Measurements from ENCODE around the gene IL31.

Gene IL31

DNA sequence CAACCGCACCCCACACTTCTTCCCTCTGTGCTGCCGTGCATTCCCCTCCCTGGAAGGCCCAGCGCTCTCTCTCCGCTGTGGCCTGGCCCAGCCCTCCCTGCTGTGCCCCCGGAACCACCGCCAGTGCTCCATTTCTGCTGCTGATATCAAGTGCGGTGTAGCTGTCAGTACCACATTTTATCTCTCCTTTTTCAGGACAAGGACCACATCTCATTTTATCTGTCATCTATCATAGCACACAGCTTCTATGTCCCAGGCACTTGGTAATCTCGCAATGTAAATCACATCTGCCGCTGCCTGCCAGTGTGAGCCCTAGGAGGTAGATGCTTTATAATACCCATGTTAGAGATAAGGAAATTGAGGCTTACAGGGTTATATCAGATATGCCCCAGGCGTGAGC is 18.3 kb downstream of the IL31 start:
- DNase-seq (ENCODE audit: low spot score): no peak

DNA sequence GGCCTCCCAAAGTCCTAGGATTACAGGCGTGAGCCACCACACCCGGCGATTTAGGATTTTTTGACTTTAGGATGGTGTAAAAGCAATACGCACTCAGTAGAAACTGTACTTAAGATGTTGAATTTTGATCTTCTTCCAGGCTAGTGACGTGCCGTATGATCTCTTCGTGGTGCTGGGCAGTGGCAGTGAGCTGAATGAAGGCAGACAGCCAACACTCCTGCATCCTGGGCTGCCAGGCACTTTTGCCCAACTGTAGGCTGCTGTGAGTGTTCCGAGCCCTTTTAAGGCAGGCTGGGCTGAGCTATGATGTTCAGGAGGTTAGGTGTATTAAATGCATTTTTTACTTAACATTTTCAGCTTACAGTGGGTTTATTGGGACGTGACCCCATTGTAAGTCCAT is 21.3 kb downstream of the IL31 start:
- DNase-seq (ENCODE audit: low spot score): no peak

DNA sequence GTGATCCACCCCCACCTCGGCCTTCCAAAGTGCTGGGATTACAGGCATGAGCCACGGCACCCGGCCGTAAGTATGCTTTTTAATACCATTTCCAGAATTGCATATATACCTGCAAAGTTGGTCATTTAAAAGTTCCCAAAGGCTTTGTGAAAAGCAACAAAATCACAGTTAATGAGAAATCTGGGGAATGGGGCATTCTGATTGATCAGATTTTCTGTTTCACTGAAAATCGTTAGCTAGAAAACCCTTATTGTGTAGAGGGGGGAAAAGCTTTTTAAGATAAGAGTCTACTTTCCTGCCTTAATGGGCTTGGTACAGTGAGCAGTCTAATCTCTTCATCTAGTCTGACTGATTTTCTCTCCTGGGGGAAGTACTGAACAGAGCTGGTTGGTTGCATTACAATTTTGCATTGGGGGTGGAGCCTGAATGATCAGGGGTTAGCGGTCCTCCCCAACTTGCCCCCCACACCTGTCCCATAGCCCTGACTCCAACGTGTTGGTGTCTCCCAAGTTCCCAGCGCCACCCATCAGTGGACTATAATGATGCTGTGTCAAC is 23.8 kb downstream of the IL31 start:
- no peak for DNase-seq (ENCODE audit: low spot score)

DNA sequence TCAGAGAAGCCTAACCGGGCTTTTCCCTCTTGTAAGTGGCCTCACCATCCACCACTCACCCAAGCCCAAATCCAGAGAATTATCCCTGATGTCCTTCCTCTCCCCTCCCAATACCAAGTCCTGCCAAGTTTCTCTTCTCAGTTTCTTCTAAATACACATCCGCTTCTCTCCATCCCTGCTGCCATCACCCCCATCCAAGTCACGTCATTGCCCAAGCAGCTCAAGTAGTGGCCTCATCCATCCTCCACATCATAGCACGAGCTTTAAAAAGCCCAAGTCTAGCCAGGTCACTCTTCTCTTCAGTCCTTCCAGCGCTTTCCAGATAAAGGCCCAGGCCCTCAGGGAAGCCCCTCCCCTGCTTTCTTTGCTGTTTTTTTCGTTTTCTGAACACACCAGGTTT is 25.4 kb downstream of the IL31 start:
- no peak for DNase-seq (ENCODE audit: low spot score)

DNA sequence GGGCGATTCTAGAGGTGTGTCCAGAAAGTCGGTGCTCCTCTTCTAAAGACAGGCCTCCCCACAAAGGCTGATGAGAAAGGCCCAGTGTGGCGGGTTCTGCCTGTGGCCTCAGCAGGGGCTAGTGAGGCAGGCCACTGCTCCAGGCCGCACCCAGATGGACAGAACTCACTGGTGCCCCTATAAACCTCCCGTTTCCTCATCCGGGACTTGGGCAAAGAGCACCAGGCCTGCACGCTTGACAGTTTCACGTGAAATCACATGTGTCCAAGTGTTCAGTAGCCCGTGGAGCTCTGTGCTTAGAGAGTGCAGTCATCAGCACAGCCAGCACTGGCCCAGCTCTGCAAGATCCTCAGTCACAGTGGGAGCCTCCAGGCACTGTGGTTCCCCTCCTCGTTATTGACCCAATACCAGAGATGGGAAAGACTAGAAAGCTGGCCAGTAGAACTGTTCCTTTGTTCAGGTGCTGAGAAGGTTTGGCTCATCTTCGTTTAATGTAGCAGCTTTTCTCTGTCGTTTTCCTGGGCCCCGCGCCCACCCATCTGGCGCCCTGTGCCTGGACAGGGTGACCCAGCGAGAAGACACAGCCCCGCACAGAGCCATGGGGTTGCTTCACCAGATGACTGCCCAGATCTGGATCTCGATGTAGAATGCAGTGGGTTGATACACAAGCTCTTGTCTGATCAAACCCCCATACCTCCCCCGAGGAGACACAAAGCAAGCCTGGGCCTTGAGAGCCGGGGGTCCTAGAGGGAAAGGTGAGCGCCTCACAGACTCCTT is 26.3 kb downstream of the IL31 start:
- DNase-seq (ENCODE audit: low spot score): no peak

DNA sequence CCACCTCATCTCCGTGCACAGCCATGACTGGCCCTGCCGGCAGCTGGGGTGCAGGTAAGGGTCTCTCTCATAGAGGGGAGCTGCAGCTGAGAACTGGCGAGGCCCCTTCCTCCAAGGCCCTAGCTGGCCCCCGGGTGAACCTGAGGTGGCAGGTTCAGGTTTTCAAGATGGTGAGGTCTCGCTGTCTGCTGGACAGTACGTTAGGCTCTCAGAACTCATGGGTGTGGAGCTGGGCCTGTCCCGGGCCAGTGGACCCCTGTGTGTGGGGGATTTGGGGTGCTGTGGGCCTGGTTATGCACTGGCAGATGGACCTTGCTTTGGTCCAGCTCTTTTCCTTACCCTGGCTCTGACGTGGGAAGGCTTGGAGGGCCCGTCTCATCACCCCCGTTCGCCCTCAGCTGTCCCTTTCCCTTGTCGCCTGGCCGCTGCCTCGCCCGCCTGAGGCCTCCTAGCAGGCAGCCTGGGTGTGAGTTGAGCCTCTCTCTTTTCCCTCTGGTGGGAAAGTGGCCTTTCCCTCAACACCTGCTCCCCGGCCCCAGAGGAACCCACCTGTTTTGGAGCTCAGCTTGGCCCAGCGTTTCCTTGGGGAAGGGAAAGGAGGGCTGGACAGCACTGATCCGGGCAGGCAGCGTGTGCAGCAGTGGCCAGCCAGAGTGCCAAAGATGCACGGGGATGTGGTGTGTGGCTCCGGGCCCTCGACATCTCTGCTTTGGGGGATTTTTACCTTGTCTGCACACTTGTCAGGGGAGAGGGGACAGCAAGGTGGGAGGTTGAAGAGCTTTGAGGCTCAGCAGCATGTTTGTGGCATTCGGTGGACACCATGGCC is 28.3 kb downstream of the IL31 start:
- no peak for DNase-seq (ENCODE audit: low spot score)

DNA sequence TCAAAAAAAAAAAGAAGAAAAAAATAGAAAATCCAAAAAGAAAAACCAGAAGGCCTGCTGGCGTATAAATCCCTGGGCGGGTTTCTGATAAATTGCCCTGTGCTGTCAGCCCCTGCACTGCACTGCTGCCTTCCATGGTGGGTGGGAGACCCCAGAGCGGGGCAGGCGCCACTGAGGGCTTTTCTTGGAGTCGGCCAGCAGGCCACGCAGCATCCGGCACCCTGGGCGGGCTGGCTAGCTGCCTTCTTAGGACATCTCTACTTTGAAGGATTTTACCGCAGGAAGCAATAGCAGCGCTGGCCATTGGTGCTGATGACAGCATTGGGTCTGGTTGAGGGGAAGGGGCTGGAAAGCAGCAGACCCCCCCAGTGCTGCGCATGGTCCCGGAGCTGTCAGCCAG is 29.1 kb downstream of the IL31 start:
- no peak for DNase-seq (ENCODE audit: low spot score)

DNA sequence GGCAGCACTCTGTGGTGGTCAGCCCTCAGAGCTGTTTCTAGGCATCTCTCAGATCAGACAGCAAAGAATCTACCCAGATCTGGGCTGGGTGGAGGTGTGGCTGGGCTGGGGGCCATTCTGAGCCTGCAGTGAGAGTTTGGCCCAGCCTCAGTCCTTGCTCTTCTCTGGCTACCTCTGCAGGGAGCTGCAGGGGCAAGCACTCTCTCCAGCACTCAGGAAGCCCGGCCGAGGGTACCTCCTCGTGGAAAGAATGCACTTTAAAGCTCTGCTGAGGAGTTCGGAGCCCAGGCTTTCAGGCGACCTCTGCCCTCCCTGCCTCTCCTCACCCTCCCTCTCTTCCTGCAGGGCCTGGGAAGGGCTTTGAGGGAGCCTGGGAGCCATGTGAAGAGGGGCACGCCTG is 31.2 kb downstream of the IL31 start:
- no peak for DNase-seq (ENCODE audit: low spot score)

DNA sequence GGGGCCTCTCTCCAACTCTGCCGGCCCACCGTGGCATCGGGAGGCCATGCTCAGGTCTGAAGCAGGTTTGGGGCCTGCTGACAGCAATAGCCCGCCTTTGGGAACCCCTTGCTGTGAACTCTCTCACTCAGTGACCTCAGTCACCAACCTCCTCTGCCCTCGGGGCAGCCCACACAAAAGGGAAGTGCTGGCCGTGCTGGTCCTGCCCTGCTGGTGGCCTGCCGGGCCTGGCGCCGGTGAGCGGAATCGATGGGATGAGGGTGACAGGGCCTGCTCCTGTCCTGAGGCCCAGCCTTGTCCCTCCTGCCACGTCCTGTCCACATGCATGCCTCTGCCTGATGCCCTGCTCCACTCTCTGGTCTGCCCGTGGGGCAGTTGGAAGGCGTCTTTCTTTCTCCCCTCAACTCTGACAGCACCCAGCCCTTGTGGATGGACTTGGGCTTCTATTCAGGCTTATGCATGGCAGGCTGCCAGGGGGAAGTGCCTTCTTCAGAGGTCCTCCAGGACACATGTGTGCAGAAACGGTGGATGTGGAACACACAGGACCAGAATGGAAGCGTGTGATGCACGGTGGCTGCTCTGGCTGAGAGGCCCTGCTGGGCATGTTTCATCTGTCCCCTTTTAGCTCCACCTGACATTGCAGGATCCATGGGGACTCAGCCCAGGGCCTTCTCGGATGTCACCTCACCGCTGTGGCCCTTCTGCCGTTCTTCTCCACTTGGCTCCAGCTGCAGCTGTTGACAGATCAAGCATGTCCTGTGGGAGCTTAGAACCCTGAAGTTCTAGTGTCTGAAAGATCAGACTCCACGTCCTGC is 31.9 kb downstream of the IL31 start:
- no peak for DNase-seq (ENCODE audit: low spot score)

DNA sequence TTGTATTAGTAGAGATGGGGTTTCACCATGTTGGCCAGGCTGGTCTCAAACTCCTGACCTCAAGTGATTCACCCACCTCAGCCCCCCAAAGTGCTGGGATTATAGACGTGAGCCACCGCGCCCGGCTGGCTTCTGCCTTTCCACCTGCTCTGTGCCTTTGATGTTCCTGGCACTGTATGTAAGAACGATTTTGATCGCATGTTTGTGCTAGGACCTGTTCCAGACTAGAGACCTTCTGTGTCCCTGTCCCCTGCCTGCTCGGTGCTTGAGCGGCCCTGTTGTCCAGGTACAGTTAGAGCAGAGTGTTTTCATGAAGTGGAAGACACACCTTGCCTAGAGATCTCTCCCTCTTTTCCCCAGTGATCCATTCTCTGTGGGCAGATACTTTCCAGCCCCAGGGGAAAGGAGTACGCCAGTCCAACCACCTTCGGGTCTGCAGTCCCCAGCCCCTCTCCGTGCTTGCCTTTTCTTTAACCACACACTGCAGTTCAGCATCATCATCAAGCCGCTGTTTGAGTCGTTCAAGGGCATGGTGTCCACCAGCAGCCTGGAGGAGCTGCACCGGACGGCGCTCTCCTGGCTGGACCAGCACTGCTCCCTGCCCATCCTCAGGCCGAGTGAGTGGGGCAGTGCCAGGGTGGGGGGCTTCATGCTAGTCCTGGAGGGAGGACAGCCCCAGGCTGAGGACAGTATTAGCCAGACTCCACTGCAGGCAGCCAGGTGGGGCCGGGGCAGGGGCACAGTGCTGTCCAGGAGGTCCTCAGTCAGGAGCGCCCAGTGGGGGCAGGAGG is 33.4 kb downstream of the IL31 start:
- no peak for DNase-seq (ENCODE audit: low spot score)

DNA sequence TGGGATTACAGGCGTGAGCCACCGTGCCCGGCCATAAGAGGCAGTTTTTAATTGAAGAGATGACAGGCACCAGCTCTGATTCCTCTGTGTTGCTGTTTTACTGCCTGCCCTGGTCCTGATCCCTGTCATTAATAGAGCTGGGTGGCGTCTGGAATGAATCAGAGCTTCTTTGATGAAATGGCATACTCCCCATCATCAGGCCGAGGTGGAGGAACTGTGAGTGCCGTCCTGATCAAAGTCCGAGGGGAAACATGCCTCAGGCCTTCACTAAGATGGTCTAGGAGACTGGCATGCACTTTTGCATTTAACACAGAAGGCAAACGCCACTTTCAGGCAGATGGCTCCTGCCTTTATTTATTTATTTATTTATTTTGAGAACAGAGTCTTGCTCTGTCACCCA is 34.1 kb downstream of the IL31 start:
- no peak for DNase-seq (ENCODE audit: low spot score)

DNA sequence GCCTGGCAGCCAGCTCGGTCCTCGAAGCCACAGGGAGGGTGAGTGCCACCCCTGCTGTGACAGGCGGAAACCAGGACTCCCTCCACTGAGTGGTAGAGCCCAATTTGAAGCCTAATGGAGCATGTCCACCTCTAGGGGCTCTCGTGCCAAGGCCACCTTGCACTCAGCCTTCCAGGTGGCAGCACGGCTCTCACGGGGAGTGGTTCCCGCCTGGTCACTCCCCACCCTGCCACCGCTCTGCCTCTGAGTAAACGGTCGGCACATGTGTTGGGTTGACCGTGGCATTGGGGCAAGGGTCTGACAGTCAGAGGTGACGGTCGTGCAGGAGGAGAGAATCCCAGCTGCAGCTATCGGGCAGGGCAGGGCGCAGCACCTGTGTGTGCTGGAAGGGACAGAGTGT is 34.8 kb downstream of the IL31 start:
- DNase-seq (ENCODE audit: low spot score): no peak

DNA sequence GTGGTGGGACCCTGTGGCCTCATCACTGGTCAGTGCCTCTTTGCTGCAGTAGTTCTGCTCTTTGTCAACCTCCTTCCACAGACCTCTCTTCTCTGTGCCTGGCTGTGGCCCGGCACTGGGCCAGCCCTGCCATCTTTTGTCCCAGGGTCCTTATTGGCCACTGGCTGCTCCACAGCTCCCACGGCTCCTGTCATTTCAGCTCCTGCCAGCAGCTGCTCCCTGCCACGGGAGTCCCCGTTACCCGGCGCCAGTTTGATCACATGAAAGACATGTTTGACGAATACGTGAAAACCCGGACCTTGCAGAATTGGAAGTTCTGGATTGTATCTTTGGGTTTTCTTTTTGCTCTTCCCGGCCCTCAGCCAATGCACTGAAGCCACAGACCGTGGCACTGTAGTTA is 35.4 kb downstream of the IL31 start:
- no peak for DNase-seq (ENCODE audit: low spot score)

DNA sequence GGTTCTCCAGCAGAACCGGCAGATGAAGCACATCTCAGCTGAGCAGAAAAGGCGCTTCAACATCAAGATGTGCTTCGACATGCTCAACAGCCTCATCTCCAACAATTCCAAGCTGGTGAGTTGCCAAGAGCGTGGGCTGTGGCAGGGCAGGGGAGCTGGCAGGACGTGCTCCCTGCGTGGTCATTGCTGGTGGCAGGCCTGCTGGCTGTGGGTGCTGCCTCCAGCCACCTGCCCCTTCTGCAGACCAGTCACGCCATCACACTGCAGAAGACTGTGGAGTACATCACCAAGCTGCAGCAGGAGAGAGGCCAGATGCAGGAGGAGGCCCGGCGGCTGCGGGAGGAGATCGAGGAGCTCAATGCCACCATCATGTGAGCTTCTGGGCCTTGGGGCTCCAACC is 35.8 kb downstream of the IL31 start:
- DNase-seq (ENCODE audit: low spot score): no peak

DNA sequence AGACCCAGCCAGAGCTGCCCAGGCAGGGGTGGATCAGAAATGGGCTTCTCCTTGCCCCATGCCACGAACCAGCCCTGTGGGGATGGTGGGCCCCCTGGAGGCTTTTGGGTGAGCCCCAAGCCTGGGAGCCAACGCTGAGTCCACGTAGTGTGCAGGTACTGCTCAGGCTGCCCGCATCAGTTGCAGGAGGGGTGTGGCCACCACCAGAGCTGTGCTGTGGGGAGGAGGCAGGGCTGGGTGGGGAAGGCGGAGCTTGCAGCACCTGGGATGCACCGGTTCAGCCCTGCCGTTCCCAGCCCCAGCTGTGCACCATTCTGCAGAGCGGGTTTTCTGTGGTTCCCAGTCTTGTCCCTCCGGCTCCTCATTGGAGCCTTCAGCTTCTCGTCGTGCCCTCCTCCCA is 36.3 kb downstream of the IL31 start:
- DNase-seq (ENCODE audit: low spot score): peak; percentile 64

DNA sequence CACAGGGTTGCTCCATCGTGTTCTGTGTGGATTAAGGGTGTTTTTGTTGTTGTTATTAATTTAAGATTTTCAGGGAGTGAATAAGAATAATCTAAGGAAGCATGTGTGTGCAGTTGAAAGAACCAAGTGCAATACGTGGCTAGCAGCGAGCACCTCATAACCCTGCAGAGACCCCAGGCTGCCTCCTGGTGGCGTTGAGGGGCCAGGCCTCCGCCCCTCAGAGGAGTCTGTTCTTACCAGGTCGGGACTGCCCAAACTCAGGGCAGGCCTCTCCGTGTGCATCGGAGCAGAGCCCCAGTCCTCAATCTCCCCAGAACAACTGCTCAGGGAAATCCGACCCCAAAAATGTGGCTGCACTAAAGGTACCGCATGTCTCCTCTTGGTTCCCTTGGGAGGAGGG is 36.8 kb downstream of the IL31 start:
- peak; percentile 79 for DNase-seq (ENCODE audit: low spot score)

DNA sequence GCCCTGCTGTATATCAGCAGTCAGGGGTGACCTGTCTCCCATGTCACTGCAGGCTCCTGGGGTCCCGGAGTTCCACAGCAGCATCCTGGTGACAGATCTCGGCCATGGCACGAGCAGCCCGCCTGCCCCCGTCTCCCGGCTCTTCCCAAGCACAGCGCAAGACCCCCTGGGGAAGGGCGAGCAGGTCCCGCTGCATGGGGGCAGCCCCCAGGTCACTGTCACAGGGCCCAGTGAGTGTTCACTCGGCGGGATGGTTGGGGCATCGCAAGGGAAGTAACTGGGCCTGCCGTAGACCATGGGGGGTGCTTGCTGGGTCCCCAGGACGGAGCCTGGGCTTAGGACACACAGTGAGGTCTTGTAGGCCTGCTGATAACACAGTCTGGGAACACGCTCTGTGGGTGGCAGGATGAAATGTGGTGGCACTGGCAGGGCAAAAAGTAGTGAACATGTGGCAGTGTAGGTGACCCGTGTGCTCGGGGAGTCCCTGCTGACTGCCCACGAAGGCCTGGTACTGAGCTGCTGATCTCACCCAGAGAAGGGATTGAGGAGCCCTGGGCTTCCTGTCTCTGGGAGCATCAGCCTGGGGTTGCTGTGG is 38.5 kb downstream of the IL31 start:
- no peak for DNase-seq (ENCODE audit: low spot score)

DNA sequence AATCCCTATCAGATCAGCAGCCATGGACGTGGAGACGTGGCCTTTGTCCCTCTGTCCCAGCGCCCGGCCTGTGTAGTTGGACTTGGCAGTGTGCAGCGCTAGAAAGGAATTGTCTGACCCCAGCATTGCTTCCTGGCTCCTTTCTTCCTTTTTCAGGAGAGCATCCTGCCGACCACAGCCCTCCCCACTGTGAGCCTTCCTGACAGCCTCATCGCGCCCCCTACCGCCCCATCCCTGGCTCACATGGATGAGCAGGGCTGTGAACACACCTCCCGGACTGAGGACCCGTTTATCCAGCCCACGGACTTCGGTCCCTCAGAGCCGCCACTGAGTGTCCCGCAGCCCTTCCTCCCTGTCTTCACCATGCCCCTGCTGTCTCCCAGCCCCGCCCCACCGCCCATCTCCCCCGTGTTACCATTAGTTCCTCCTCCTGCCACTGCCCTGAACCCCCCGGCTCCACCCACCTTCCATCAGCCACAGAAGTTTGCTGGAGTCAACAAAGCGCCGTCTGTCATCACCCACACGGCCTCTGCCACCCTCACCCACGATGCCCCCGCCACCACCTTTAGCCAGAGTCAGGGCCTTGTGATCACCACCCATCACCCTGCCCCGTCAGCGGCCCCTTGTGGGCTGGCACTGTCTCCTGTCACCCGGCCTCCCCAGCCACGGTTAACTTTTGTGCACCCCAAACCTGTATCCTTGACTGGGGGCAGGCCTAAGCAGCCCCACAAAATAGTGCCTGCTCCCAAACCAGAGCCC is 40.6 kb downstream of the IL31 start:
- peak; percentile 55 for DNase-seq (ENCODE audit: low spot score)

DNA sequence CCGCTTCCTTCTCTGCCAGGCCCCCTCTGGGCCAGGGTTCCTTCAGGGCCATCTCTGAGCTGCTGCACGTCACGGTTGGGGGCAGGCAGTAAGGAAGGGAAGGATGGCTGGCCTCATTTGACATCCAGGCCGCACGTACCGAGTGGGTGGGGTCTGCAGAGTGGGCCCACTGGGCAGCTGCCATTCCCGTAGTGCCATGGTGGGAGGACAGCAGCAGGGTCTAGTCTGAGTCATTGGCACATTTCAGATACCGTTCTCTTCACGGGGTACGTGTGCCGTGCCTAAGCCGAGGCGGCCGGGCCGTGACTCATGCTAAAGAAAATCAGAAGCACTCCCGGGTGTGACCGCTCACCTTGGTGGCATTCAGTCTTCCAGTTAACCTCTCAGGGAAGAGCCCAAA is 43.9 kb downstream of the IL31 start:
- DNase-seq (ENCODE audit: low spot score): no peak

DNA sequence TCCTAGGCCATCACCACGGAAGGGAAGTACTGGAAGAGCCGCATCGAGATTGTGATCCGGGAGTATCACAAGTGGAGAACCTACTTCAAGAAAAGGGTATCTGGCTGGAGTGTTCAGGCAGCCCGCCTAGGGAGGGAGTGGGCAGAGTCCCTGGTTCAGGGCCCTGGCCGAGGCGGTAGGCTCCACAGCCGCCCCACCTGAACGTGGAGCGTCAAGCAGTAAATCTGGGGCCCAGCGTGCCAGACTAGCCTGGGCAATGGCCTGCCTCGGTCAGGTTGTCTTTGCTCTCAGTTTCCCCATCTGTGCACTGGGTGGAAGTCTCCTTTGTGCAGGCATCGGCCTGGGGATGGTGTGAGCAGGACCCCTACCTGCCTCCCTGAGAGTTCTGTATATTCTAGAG is 44.9 kb downstream of the IL31 start:
- DNase-seq (ENCODE audit: low spot score): no peak

DNA sequence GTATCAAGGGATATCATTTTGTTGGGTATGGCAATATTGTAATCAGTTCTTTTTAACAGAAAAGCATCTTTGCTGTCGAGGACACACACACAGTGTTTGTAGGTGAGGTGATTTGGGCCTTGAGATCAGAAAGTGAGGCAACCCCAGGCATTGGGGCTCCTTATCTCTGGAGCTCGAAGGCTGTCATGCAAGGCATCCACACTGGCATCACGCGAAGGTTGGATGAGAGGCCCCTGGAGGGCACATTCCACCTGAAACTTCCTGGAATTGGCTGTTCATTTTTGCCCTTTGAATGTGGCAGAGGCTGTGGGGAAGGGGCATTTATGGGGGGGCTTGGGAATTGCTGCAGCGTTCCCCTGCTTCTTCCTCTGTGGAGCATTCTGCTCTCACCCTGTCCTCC is 45.5 kb downstream of the IL31 start:
- no peak for DNase-seq (ENCODE audit: low spot score)
